SK-N-SH (cell line): Measurements from ENCODE around the gene MTUS2. TPM values are rescaled to one million over a fixed set of nuclear protein-coding genes. Genes with fewer than 3 reads are reported as not detected.

Experiments
- CTCF ChIA-PET: fragments of 300-600, 350-600 bp; formaldehyde crosslinking; extraction: SDS; loops from one replicate; lab custom pipeline; 2021; lab: Yijun Ruan, JAX
- POLR2A ChIA-PET: fragments of 350-600 bp; sonication (Branson Sonifier 250); formaldehyde crosslinking; extraction: SDS; loops from one replicate; lab custom pipeline; 2020; ENCODE audit warnings: antibody characterized with exemption, inconsistent platforms; lab: Yijun Ruan, JAX
- DNase-seq: peaks from one replicate; pipeline ENCODE4 v3.0.0; 2012
- H2AFZ ChIP-seq: fragments of 200-600 bp; sonication (generic); 2 replicates; pipeline ENCODE4 v1.8.1; 2016; ENCODE audit warnings: antibody characterized with exemption, mild to moderate bottlenecking, low read depth
- H3F3A ChIP-seq: fragments of 200-600 bp; sonication (generic); replicated peaks from 2 replicates; pipeline ENCODE3; 2016; ENCODE audit warnings: antibody characterized with exemption, mild to moderate bottlenecking; ENCODE audit not compliant: insufficient read depth
- H3K27ac ChIP-seq, 2 experiments: fragments of 200-500 bp in 1 of 2; fragments of 200-600 bp in 1 of 2; sonication (Bioruptor generic) in 1 of 2; sonication (generic), shearing (Covaris generic) in 1 of 2; 2 replicates each; pipeline versions ENCODE4 v1.5.1 to v1.6.1; 2014 to 2016; ENCODE audit warnings: low read depth in 2 of 2, inconsistent platforms in 1 of 2, low read length in 1 of 2, mild to moderate bottlenecking in 1 of 2, mixed read lengths in 1 of 2
- H3K27me3 ChIP-seq: fragments of 200-600 bp; sonication (generic), shearing (Covaris generic); 2 replicates; pipeline ENCODE4 v1.6.1; 2016; ENCODE audit warnings: mixed run types; ENCODE audit not compliant: insufficient read depth
- H3K36me3 ChIP-seq, 2 experiments: fragments of 200-500 bp in 1 of 2; fragments of 200-600 bp in 1 of 2; sonication (Bioruptor generic) in 1 of 2; sonication (generic) in 1 of 2; replicated peaks in 1 of 2; 2 replicates each; pipeline versions ENCODE3 to v1.5.1; 2014 to 2016; ENCODE audit warnings: low read length in 1 of 2, mild to moderate bottlenecking in 1 of 2; ENCODE audit not compliant: insufficient read depth in 2 of 2, control insufficient read depth in 1 of 2
- H3K4me1 ChIP-seq, 2 experiments: fragments of 200-500 bp in 1 of 2; fragments of 200-600 bp in 1 of 2; sonication (Bioruptor generic) in 1 of 2; sonication (generic), shearing (Covaris generic) in 1 of 2; 2 replicates each; pipeline versions ENCODE4 v1.5.1 to v1.6.1; 2014 to 2016; ENCODE audit warnings: low read depth in 1 of 2, low read length in 1 of 2, mixed run types in 1 of 2; ENCODE audit not compliant: insufficient read depth in 2 of 2, control insufficient read depth in 1 of 2
- H3K4me2 ChIP-seq: fragments of 200-600 bp; sonication (generic), shearing (Covaris generic); 2 replicates; pipeline ENCODE4 v1.6.1; 2017; ENCODE audit warnings: mixed run types
- H3K4me3 ChIP-seq, 2 experiments: fragments of 200-500 bp in 1 of 2; fragments of 200-600 bp in 1 of 2; sonication (Bioruptor generic) in 1 of 2; sonication (generic), shearing (Covaris generic) in 1 of 2; 2 replicates each; pipeline versions ENCODE4 v1.5.1 to v1.8.1; 2014 to 2016; ENCODE audit warnings: low read depth in 2 of 2, inconsistent platforms in 1 of 2, low read length in 1 of 2, mild to moderate bottlenecking in 1 of 2, mixed read lengths in 1 of 2, moderate library complexity in 1 of 2
- H3K79me2 ChIP-seq: fragments of 200-600 bp; sonication (generic); 2 replicates; pipeline ENCODE4 v1.8.1; 2017; ENCODE audit warnings: mild to moderate bottlenecking; ENCODE audit not compliant: insufficient read depth
- H3K9ac ChIP-seq: fragments of 200-600 bp; sonication (generic); 2 replicates; pipeline ENCODE4 v1.6.1; 2017; ENCODE audit warnings: mixed run types
- H3K9me2 ChIP-seq: fragments of 200-600 bp; sonication (generic); 2 replicates; pipeline ENCODE4 v1.6.1; 2017; ENCODE audit warnings: mixed run types
- H3K9me3 ChIP-seq: fragments of 200-600 bp; sonication (generic); 2 replicates; pipeline ENCODE4 v1.6.1; 2017; ENCODE audit warnings: mixed run types, mild to moderate bottlenecking, moderate library complexity
- H4K20me1 ChIP-seq: fragments of 200-600 bp; sonication (generic); 2 replicates; pipeline ENCODE4 v1.6.1; 2017; ENCODE audit warnings: mild to moderate bottlenecking, mixed run types; ENCODE audit not compliant: insufficient read depth
- ELF1 ChIP-seq: IDR thresholded peaks from 2 replicates; pipeline ENCODE4 v1.4.0; 2012
- FOXJ3 ChIP-seq: sonication (generic); formaldehyde crosslinking; IDR thresholded peaks from 2 replicates; pipeline ENCODE4 v1.5.1; 2020; ENCODE audit warnings: mild to moderate bottlenecking, missing genetic modification reagents
- IRF3 ChIP-seq: fragments of 150-350 bp; IDR thresholded peaks from 2 replicates; pipeline ENCODE4 v1.6.1; 2016; ENCODE audit warnings: mild to moderate bottlenecking, low read depth, low read length
- MXI1 ChIP-seq: IDR thresholded peaks from 2 replicates; pipeline ENCODE4 v1.6.1; 2012; ENCODE audit warnings: mild to moderate bottlenecking, low read depth, low read length, improper control_type of control experiment
- NRF1 ChIP-seq: IDR thresholded peaks from 2 replicates; pipeline ENCODE4 v1.6.1; 2012; ENCODE audit warnings: low read depth, mild to moderate bottlenecking, low read length
- POLR2AphosphoS5 ChIP-seq: IDR thresholded peaks from 2 replicates; pipeline ENCODE4 v1.6.1; 2012; ENCODE audit warnings: low read depth, low read length
- RAD21 ChIP-seq: IDR thresholded peaks from 2 replicates; pipeline ENCODE4 v1.6.1; 2012; ENCODE audit warnings: mild to moderate bottlenecking, low read length
- RXRA ChIP-seq: IDR thresholded peaks from 2 replicates; pipeline ENCODE4 v1.4.0; 2012; ENCODE audit warnings: low read depth, mild to moderate bottlenecking, borderline replicate concordance
- SIN3A ChIP-seq: IDR thresholded peaks from 2 replicates; pipeline ENCODE4 v1.6.1; 2012; ENCODE audit warnings: low read depth, mild to moderate bottlenecking, low read length, moderate library complexity, borderline replicate concordance
- TAF1 ChIP-seq: IDR thresholded peaks from 2 replicates; pipeline ENCODE4 v1.6.1; 2012; ENCODE audit warnings: low read depth, mild to moderate bottlenecking, low read length, moderate library complexity, borderline replicate concordance
- TEAD4 ChIP-seq: IDR thresholded peaks from 2 replicates; pipeline ENCODE4 v1.4.0; 2012; ENCODE audit warnings: mild to moderate bottlenecking, borderline replicate concordance; ENCODE audit not compliant: insufficient read depth
- USF1 ChIP-seq: IDR thresholded peaks from 2 replicates; pipeline ENCODE4 v1.4.0; 2012; ENCODE audit warnings: low read depth, borderline replicate concordance
- USF2 ChIP-seq: fragments of 150-350 bp; IDR thresholded peaks from 2 replicates; pipeline ENCODE4 v1.6.1; 2017; ENCODE audit warnings: antibody characterized with exemption, low read length, low read depth, borderline replicate concordance
- ZBTB33 ChIP-seq: IDR thresholded peaks from 2 replicates; pipeline ENCODE4 v1.4.0; 2012; ENCODE audit warnings: low read depth, borderline replicate concordance
- WGBS: methylation state at CpG from one replicate; pipeline ENCODE4 v1.1.6; 2017; ENCODE audit warnings: low lambda C conversion rate; 5-methylcytosine and 5-hydroxymethylcytosine counted together
- polyA plus RNA-seq, 3 experiments: library from polyadenylated mRNA; depleted of rRNA; stranded (reverse); fragments of >200 nt; gene quantifications; 2 replicates each; pipeline ENCODE4 v1.2.3, GENCODE V29; 2012

Gene MTUS2
- polyA plus RNA-seq, 1 of the 3 experiments (the other 2 are of a cell fraction), result 1.7 TPM

- Histone ChIP-seq H3K9me3 (no peaks in the 10 kb centered on the region), H3F3A (no peaks in the 10 kb centered on the region), H3K4me3 (no peak overlapping the region), H3K4me1 (no peaks in the 10 kb centered on the region), H3K27ac (no peak overlapping the region), H3K4me2 (no peak overlapping the region), H2AFZ (no peak overlapping the region), H3K9ac (no peak overlapping the region), H3K27me3 (peaks cover 7% of the 10 kb centered on the region; the same call in 1 of the 2 replicates), H3K36me3 (no peaks in the 10 kb centered on the region), H3K9me2 (no peaks in the 10 kb centered on the region), H4K20me1 (no peaks in the 10 kb centered on the region), H3K79me2 (no peaks in the 10 kb centered on the region)
- CTCF ChIA-PET, result no interaction called here
- TF ChIP-seq RXRA (no peak), NRF1 (no peak), SIN3A (no peak), RAD21 (no peak)
- 0% methylated on average over 2 of the region's 2 CpGs for whole genome bisulfite sequencing
- DNase-seq, result no peak
- POLR2A ChIA-PET, result no interaction called here
Observed at GRCh38 chr13:29101409-29101808, 281.3 kb downstream of the MTUS2 start.

GRCh38 chr13:29101905-29102304 is 281.8 kb downstream of the MTUS2 start:
- Histone ChIP-seq H3K36me3 (no peaks in the 10 kb centered on the region), H3K4me1 (no peaks in the 10 kb centered on the region), H3K27ac (no peak overlapping the region), H3K4me2 (no peak overlapping the region), H3K9ac (no peak overlapping the region), H3K9me2 (no peaks in the 10 kb centered on the region), H4K20me1 (no peaks in the 10 kb centered on the region), H3K9me3 (no peaks in the 10 kb centered on the region), H3K79me2 (no peaks in the 10 kb centered on the region), H2AFZ (no peak overlapping the region), H3K27me3 (peaks cover 7% of the 10 kb centered on the region; the same call in 1 of the 2 replicates), H3F3A (no peaks in the 10 kb centered on the region), H3K4me3 (no peak overlapping the region)
- no peak for DNase-seq
- ChIA-PET CTCF (no interaction called here), POLR2A (no interaction called here)
- WGBS, result 2% methylated on average over 3 of the region's 3 CpGs
- no peak for TF ChIP-seq IRF3
- no peak for TF ChIP-seq POLR2AphosphoS5
- TF ChIP-seq USF1, result no peak
- no peak for TF ChIP-seq RXRA
- TF ChIP-seq MXI1, result no peak
- TF ChIP-seq TAF1, result no peak

- H3K4me1 ChIP-seq, result no peaks in the 10 kb centered on the region
- no peaks in the 10 kb centered on the region for H3K79me2 ChIP-seq
- H3F3A ChIP-seq, result no peaks in the 10 kb centered on the region
- H3K27ac ChIP-seq, result no peak overlapping the region
- H3K27me3 ChIP-seq, result peaks cover 7% of the 10 kb centered on the region; the same call in 1 of the 2 replicates
- POLR2A ChIA-PET, result no interaction called here
- H3K4me3 ChIP-seq, result no peak overlapping the region
- under 1% methylated on average over 10 of the region's 11 CpGs for WGBS
- DNase-seq, result no peak
- H3K9me2 ChIP-seq, result no peaks in the 10 kb centered on the region
- H3K9ac ChIP-seq, result no peak overlapping the region
- no peaks in the 10 kb centered on the region for H3K9me3 ChIP-seq
- CTCF ChIA-PET, result no interaction called here
- H4K20me1 ChIP-seq, result no peaks in the 10 kb centered on the region
- no peaks in the 10 kb centered on the region for H3K36me3 ChIP-seq
- H3K4me2 ChIP-seq, result no peak overlapping the region
- H2AFZ ChIP-seq, result no peak overlapping the region
- no peak for TF ChIP-seq RXRA
- no peak for TF ChIP-seq ELF1
- TF ChIP-seq TEAD4, result no peak
- no peak for TF ChIP-seq FOXJ3 (CRISPR knock-in tag)
- no peak for TF ChIP-seq ZBTB33
- no peak for TF ChIP-seq IRF3
- no peak for TF ChIP-seq USF2
- TF ChIP-seq POLR2AphosphoS5, result no peak
Observed at GRCh38 chr13:29103065-29103800, 283.1 kb downstream of the MTUS2 start.
